ENCODE results near the gene KRTAP10-1. TPM values are rescaled to one million over a fixed set of nuclear protein-coding genes. Genes with fewer than 3 reads are reported as not detected.

KRTAP10-1 gene
- total RNA-seq, 1 experiment from 2014 or later: not detected

DNA sequence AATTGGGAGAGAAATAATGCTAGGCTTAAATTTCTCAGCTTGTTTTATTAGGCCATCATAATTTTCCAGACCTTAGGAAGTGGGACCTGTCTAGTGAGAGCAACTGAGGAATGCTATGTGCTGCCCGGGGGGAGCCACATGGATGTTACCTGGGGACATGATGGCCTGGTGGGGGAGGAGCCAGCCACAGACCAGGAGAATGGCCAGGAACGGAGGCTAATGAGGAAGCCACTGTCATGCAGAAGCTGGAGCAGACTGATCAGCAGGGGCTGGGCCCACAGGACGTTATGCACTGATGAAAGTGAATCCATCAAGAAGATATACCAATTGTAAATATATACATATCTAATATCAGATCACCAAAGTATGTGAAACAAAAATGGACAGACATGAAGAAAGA is 4.6 kb upstream of the KRTAP10-1 start:
- no peaks in the 10 kb centered on the region for H3K36me3 ChIP-seq (replicated peaks; ENCODE audit: control insufficient read depth, insufficient read depth, low read length)
- peak; percentile 25 for DNase-seq
- H3K4me3 ChIP-seq (ENCODE audit: insufficient read depth, low read depth, low read length): no peak overlapping the region
- H3K27me3 ChIP-seq (ENCODE audit: control insufficient read depth, insufficient read depth, low read length): no peaks in the 10 kb centered on the region

DNA sequence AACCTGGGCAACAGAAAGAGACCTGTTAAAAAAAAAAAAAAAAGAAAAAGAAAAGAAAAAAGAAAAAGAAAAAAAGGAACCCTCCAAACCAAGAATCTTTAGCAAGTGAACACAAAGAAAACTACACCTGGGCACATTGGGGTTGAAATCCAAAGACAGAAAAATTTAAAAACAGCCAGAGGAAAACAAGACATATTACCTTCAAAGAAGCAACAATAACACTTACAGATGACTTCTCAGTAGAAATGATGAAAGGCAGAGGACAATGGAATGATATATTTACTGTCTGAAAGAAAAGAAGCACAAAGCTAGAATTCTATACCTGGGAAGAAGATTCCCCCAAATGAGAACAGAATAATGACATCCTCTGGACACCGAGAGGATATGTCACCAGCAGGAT is 2.7 kb upstream of the KRTAP10-1 start:
- peak; percentile 6 for DNase-seq
- Histone ChIP-seq H3K27me3 (ENCODE audit: control insufficient read depth, insufficient read depth, low read length) (no peaks in the 10 kb centered on the region), H3K36me3 (replicated peaks; ENCODE audit: control insufficient read depth, insufficient read depth, low read length) (no peaks in the 10 kb centered on the region), H3K4me3 (ENCODE audit: insufficient read depth, low read depth, low read length) (no peak overlapping the region)

DNA sequence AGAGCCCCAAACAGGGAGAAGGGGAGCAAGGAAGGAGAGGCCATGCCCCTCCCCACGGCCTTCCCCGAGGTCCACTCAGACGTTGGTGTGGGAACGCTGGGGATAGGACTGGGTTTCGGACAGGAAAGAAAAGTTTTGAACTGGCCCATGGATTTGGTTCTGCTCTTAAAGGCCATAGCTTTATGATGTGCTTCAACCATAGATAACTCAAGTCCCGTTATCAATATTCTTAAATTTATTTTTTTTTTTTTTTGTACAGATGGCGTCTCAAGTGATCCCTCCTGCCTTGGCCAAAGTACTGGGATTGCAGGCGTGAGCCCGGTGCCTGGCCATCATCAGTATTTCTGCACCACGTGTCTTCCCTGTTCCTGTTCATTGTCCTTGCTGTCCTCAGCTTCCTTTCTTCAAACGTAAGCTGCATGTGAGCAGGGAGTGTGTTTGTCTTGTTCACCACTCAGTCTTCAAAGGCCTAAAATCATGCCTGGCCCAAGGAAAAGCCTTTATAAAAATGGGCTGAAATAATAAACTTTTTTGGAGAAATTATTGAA is 820 bp upstream of the KRTAP10-1 start:
- H3K36me3 ChIP-seq (replicated peaks; ENCODE audit: control insufficient read depth, insufficient read depth, low read length): no peaks in the 10 kb centered on the region
- peak; percentile 22 for DNase-seq
- H3K27me3 ChIP-seq (ENCODE audit: control insufficient read depth, insufficient read depth, low read length): no peaks in the 10 kb centered on the region
- no peak overlapping the region for H3K4me3 ChIP-seq (ENCODE audit: insufficient read depth, low read depth, low read length)

DNA sequence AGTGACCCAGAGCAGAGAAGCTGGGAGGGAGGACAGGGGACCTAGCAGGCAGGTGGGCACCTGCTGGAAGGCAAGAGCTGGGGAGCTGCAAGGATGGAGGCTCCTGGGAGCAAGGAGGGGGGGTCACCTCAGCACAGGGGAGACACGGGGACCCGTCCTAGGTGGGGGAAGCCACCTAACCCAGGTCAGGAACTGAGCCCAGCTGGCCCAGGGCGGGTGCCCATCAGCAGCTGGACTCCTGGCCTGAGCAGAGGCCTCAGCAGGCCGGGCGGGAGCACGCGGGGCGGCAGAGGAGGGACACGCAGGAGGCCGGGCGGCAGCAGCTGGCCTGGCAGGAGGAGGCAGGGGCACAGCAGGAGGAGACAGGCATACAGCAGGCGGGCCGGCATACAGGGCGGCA is 949 bp downstream of the KRTAP10-1 start:
- Histone ChIP-seq H3K27me3 (ENCODE audit: control insufficient read depth, insufficient read depth, low read length) (no peaks in the 10 kb centered on the region), H3K4me3 (ENCODE audit: insufficient read depth, low read depth, low read length) (no peak overlapping the region), H3K36me3 (replicated peaks; ENCODE audit: control insufficient read depth, insufficient read depth, low read length) (no peaks in the 10 kb centered on the region)
- peak; percentile 8 for DNase-seq

DNA sequence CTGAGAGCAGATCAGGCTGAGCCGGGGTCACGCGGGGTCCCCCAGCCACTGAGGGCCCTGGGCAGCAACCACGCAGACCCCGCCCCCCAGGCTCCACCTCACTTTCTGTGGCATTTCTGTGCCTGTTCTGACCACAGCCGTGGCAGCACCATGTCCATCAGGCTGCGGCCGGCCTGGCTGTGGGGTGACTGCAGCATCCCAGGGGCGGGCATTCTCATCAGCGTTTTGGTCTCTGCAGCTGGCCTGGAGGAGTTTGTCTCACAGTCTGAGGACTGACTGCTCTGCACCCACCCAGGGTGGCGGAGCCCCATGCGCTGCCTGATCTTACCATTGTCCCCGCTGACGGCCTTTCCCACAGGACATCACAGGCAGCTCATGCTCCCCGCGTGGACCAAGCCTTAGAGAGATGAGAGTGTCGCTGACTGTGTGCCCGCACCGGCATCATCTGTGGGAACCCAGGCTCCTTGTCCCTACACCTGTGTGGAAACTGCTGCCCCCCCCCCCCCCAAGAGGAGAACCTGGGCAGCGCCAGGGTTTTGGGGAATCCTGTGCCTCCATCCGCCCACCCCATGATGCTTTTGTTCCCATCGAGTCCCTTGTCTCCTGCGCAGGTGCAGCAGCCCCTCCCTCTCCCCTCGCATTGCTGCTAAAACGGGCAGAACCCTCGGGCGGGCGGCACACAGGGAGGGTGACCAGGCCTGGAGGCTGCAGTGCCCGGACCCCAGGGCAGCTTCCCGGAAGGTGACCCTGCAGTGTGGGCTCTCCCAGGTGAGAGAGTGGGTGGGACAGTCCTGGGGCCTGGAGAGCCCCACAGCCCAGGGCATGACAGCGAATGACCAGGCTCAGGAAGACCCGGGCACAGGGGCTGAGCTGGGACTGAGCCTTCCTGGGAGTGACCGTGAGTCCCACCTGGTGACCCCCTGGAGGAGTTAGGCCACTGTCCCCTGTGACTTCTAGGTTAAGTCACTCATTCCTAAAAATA is 1.8 kb downstream of the KRTAP10-1 start:
- Histone ChIP-seq H3K36me3 (replicated peaks; ENCODE audit: control insufficient read depth, insufficient read depth, low read length) (no peaks in the 10 kb centered on the region), H3K27me3 (ENCODE audit: control insufficient read depth, insufficient read depth, low read length) (no peaks in the 10 kb centered on the region), H3K4me3 (ENCODE audit: insufficient read depth, low read depth, low read length) (no peak overlapping the region)
- DNase-seq: peak; percentile 60

DNA sequence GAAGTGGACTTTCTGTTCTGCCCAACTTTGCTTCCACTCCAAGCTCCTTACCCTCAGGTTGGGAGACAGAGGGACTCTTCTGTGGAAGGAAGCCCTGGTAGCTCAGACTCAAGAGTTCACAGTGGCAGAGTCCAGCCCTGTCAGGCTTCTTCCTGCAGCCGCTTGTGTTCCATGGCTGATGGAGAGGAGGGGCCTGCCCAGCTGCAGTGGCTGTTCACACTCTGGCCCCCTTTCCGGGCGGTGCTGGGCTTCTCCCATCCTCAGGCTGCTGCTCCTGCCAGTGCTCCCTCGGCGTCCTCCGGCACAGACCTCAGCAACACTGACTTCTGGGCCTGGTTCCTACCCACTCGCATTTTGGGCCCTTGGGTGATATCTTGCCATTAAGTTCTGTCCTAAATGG is 4.0 kb downstream of the KRTAP10-1 start:
- Histone ChIP-seq H3K4me3 (ENCODE audit: insufficient read depth, low read depth, low read length) (no peak overlapping the region), H3K36me3 (replicated peaks; ENCODE audit: control insufficient read depth, insufficient read depth, low read length) (no peaks in the 10 kb centered on the region), H3K27me3 (ENCODE audit: control insufficient read depth, insufficient read depth, low read length) (no peaks in the 10 kb centered on the region)
- peak; percentile 65 for DNase-seq

DNA sequence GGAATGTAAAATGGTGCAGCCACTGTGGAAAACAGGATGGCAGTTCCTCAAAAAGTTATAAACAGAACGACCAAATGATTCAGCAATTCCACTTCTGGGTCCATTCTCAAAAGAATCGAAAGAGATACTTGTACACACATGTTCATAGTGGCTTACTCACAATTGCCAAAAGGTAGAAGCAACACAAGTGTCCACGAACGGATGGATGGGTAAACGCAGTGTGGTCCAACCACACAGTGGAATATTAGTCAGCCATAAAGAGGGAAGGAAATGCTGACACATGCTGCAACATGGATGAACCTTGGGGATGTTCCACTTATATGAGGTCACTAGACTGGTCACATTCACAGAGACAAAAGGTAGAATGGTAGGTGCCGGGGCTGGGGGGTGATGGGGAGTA is 5.3 kb downstream of the KRTAP10-1 start:
- DNase-seq: no peak
- Histone ChIP-seq H3K27me3 (ENCODE audit: control insufficient read depth, insufficient read depth, low read length) (no peaks in the 10 kb centered on the region), H3K36me3 (replicated peaks; ENCODE audit: control insufficient read depth, insufficient read depth, low read length) (no peaks in the 10 kb centered on the region), H3K4me3 (ENCODE audit: insufficient read depth, low read depth, low read length) (no peak overlapping the region)

DNA sequence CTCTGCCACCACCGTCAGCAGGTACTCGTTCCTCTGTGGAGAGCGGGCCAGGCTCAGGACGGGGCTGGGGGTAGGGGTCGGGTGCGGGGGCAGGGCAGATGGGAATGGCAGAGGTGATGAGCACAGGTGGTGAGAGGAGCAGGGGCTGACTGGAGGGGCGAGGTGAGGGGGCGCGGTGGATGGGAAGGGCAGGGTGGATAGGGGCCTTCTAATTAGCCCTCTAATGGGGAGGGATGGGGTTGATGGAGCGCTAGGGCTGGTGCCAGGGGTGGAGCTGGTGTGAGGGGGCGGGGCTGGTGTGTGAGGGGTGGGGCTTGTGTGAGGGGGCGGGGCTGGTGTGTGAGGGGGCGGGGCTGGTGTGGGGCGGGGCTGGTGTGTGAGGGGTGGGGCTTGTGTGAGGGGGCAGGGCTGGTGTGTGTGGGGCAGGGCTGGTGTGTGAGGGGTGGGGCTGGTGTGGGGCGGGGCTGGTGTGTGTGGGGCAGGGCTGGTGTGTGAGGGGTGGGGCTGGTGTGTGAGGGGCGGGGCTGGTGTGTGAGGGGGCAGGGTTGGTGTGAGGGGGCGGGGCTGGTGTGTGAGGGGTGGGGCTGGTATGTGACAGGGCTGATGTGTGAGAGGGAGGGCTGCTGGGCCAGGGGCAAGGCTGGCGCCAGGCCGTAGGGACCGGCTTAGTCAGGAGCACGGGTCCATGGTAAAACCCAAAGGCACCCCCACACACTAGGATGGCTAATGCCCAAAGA is 5.9 kb downstream of the KRTAP10-1 start:
- no peaks in the 10 kb centered on the region for H3K36me3 ChIP-seq (replicated peaks; ENCODE audit: control insufficient read depth, insufficient read depth, low read length)
- no peaks in the 10 kb centered on the region for H3K27me3 ChIP-seq (ENCODE audit: control insufficient read depth, insufficient read depth, low read length)
- DNase-seq: peak; percentile 95
- no peak overlapping the region for H3K4me3 ChIP-seq (ENCODE audit: insufficient read depth, low read depth, low read length)

DNA sequence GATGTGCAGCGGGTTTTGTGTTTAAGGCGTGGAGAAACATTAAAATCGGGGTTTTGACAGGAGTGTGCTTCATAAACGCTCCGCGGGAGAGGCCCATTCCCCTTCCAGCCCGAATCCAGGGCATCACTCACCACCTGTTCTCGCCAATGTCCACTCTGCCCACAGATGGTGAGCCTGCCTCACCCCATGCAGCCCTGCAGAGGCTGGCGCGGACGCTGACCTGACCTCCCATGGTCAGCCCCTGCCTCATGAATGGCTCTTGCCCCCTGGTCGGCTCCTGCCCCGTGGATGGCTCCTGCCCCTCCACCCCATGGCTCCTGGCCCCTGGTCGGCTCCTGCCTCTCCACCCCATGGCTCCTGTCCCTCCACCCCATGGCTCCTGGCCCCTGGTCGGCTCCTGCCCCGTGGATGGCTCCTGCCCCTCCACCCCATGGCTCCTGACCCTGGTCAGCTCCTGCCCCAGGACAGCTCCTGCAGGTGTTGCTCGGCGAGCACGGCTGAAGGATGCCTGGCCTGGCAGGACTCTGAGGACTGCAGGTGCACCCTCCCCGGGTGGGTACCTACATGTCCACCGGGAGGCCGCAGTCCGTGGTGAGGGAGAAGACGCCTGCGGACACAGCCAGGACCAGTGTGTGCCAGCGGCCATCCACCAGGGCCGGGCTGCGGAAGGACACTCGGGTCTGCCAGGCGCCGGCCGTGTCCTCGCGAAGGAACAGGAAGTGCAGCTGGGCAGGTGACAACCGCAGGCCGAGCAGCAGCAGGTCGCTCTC is 6.7 kb downstream of the KRTAP10-1 start:
- Histone ChIP-seq H3K36me3 (replicated peaks; ENCODE audit: control insufficient read depth, insufficient read depth, low read length) (no peaks in the 10 kb centered on the region), H3K27me3 (ENCODE audit: control insufficient read depth, insufficient read depth, low read length) (no peaks in the 10 kb centered on the region), H3K4me3 (ENCODE audit: insufficient read depth, low read depth, low read length) (no peak overlapping the region)
- peak; percentile 57 for DNase-seq

DNA sequence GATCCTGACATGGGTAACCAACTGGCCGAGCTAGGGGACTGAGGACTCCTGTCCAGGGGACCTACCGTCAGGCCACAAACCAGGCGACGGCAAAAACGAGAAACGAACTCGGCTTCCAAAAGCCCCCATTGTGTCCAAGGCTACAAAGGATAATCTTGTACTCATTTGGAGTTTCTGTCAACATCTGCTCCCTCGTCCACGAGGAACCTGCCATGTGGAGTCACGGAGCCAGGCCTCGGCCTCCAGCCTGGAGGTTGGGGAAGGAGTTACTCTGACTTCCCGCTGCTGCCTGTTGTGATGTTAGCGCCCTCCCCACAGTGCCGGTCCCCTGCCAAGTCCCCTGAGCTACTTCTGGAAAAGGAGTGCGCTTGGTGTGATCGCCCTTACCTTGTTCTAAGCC is 7.3 kb downstream of the KRTAP10-1 start:
- DNase-seq: peak; percentile 68
- no peaks in the 10 kb centered on the region for H3K36me3 ChIP-seq (replicated peaks; ENCODE audit: control insufficient read depth, insufficient read depth, low read length)
- H3K4me3 ChIP-seq (ENCODE audit: insufficient read depth, low read depth, low read length): no peak overlapping the region
- no peaks in the 10 kb centered on the region for H3K27me3 ChIP-seq (ENCODE audit: control insufficient read depth, insufficient read depth, low read length)

DNA sequence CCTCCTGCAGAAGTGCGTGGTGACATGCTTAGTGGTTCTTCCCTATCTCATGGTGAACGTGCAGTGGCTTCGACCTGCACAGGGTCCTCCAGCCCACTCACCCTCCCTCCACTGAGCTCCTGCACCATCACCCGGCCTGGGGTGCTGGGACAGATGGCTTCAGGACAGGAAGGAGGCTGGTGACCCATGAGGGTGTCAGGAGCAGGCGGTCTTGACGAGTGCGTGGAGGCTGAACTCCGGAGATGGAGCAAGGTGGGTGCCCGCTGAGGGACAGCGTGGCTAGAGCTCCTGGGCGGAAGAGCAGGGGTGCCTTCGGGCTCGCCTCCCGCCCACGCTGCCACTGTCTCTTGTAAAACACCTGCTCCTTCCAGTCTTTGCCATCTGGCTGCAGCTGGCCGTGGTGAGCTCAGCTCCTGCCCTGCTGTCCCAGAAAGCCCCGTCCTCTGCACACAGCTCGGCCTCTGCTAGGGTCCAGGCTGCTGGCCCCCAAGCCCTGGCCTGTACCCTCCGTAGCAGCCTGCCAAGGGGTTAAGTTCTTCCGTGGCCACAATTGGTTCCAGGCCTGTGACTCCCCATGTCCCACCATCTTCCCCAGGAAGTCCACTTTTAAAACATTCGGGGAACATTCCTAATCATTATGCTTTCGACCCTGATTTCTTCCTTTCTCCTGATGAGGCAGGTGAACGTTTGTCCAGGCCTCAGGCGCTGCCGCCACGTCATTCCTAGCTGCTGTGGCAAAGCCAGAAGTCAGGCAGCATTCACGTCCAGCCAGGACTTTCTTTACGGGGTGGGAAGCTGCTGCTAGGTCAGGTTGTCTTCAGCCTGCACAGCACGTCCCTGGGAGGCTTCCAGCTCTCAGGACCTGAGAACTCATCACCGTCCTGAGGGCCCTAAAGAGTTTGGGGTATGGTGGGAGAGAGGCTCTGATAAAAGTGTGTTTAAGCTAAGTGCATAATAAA is 8.1 kb downstream of the KRTAP10-1 start:
- H3K36me3 ChIP-seq (replicated peaks; ENCODE audit: control insufficient read depth, insufficient read depth, low read length): no peaks in the 10 kb centered on the region
- H3K27me3 ChIP-seq (ENCODE audit: control insufficient read depth, insufficient read depth, low read length): no peaks in the 10 kb centered on the region
- no peak overlapping the region for H3K4me3 ChIP-seq (ENCODE audit: insufficient read depth, low read depth, low read length)
- DNase-seq: peak; percentile 39

DNA sequence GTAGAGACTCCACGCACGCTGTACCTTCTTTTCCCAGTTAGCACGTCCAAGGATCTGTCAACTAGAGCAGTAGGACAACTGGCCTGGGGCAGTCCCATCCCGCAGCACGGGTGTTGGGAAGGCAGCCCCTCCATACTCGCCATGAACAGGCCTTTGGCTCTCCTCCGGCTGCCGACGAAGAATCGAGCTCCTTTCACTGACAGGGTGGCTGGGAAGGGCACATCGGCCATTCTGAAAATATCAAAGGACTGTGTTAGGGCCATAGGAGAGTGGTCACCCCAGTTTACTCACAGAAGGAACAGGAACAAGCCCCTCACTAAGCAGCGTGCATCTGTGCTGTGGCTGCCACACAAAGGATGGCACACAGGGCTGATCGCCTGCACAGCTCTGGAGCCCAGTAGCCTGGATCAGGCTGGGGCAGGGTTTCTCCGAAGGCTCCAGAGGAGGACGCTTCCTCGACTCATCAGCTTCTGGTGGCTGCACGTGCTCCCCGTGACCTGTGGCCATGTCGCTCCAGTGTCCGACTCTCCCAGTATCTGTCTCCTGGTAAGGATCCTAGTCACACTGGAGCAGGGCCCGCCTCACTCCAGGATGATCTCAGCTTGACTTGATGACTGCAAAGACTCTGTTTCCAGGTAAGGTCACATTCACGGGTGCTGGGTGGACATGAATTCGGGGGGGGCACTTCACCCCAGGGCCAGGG is 8.9 kb downstream of the KRTAP10-1 start:
- DNase-seq: peak; percentile 38
- no peak overlapping the region for H3K4me3 ChIP-seq (ENCODE audit: insufficient read depth, low read depth, low read length)
- no peaks in the 10 kb centered on the region for H3K27me3 ChIP-seq (ENCODE audit: control insufficient read depth, insufficient read depth, low read length)
- H3K36me3 ChIP-seq (replicated peaks; ENCODE audit: control insufficient read depth, insufficient read depth, low read length): no peaks in the 10 kb centered on the region

Data from H7 (cell line).